Spleen (tissue), 7 donors: ENCODE data around the gene CMC1.

Experiments
- POLR2A ChIP-seq, 3 donors: fragments of 450-650 bp; IDR thresholded peaks; one replicate each; pipeline ENCODE4 v1.5.1; 2017; ENCODE audit warnings: antibody characterized with exemption in 3 of 3, mild to moderate bottlenecking in 1 of 3
- POLR2AphosphoS5 ChIP-seq, 3 donors: sonication (generic); formaldehyde crosslinking; IDR thresholded peaks; one replicate each; pipeline ENCODE4 v1.5.1; 2017; ENCODE audit warnings: antibody characterized with exemption in 3 of 3
- TF ChIP-seq, protein P1 (sequence below), 11 experiments: fragments of 200-600 bp in 7 of 11; fragments of 450-650 bp in 4 of 11; sonication (generic) in 4 of 11; IDR thresholded peaks in 8 of 11; conservative IDR thresholded peaks in 3 of 11; 1 replicate in 7 of 11; 2 replicates in 4 of 11; pipeline versions ENCODE4 v1.4.0 to v1.8.0; 2016 to 2021; ENCODE audit warnings: antibody characterized with exemption in 11 of 11, inconsistent platforms in 4 of 11, mild to moderate bottlenecking in 1 of 11
- donor health status: DM: no; HTN: no; CAD: no; lungs with moderate emphysema.
- donor health status: DM: no; HTN: no; CAD: no.
- donor health status: DM: no; HTN: no; CAD: no.

DNA sequence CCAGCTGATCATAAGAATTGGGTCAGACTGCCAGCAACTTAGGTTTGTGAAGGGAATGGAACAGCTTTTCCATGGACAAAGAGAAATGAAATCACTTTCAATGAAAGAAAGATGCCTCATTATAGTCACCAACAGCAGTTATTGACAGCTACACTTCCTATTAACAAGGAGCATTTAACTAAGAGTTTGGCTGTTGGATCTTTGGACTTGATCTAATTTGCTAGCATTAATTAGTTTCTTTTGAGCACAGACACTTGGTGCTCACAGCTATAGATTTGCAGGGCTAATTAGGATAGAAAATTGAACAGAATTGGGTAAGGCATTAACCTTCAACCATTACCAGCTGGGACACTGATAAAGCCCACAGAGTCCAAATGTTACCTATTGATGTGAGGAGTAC, 24.2 kb downstream of the CMC1 start:
- TF ChIP-seq, protein P1, sequence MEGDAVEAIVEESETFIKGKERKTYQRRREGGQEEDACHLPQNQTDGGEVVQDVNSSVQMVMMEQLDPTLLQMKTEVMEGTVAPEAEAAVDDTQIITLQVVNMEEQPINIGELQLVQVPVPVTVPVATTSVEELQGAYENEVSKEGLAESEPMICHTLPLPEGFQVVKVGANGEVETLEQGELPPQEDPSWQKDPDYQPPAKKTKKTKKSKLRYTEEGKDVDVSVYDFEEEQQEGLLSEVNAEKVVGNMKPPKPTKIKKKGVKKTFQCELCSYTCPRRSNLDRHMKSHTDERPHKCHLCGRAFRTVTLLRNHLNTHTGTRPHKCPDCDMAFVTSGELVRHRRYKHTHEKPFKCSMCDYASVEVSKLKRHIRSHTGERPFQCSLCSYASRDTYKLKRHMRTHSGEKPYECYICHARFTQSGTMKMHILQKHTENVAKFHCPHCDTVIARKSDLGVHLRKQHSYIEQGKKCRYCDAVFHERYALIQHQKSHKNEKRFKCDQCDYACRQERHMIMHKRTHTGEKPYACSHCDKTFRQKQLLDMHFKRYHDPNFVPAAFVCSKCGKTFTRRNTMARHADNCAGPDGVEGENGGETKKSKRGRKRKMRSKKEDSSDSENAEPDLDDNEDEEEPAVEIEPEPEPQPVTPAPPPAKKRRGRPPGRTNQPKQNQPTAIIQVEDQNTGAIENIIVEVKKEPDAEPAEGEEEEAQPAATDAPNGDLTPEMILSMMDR (IDR thresholded peaks at IDR 0.05 in 8 of 11, conservative IDR thresholded peaks at IDR 0.05 in 3 of 11) = no peak
- TF ChIP-seq POLR2A (IDR thresholded peaks at IDR 0.05) (no peak), POLR2AphosphoS5 (IDR thresholded peaks at IDR 0.05) (no peak)
